Upper lobe of right lung (tissue), 1 donor: ENCODE measurements around the gene PADI2. TPM values are rescaled to one million over a fixed set of nuclear protein-coding genes. Genes with fewer than 3 reads are reported as not detected.

Source experiments
- total RNA-seq: library from RNA; stranded (reverse); fragmentation: NEBNext Ultra II Directional; extraction: Animal tissue kit (Norgen Biotek cat#: 25700); gene quantifications from one replicate; pipeline ENCODE4 v1.2.1, GENCODE V29; 2021
- donor health status: DM: no; HTN: yes; CAD: no; lungs with severe emphysema.

PADI2 gene
- total RNA-seq, 1 donor from 2014 or later, result 20.0 TPM

Other genes with a start within 250 kb of the PADI2 start
- 6,622 TPM for gene RNU1-2, start 223.5 kb downstream of the PADI2 start, total RNA-seq
- gene CROCC, start 197.5 kb downstream of the PADI2 start, total RNA-seq, result 20.9 TPM
- gene MFAP2, start 138.8 kb downstream of the PADI2 start, total RNA-seq, result 14.8 TPM
- gene ATP13A2, start 107.5 kb downstream of the PADI2 start, total RNA-seq, result 42.1 TPM
- gene SDHB, start 65.4 kb downstream of the PADI2 start, total RNA-seq, result 79.3 TPM
- not detected for gene PADI1, start 85.7 kb upstream of the PADI2 start, total RNA-seq
- not detected for gene PADI3, start 129.6 kb upstream of the PADI2 start, total RNA-seq
- gene PADI4, start 188.7 kb upstream of the PADI2 start, total RNA-seq, result 2.3 TPM